Right lobe of liver (tissue), 4 donors: ENCODE results near the gene GTPBP8.

Source experiments
- CTCF ChIP-seq, 4 donors: fragments of 200-600 bp in 3 of 4; fragments of 450-650 bp in 1 of 4; IDR thresholded peaks; one replicate each; pipeline versions ENCODE4 v1.5.1 to v1.8.0; 2016 to 2022; ENCODE audit warnings: antibody characterized with exemption in 4 of 4, mild to moderate bottlenecking in 2 of 4
- POLR2A ChIP-seq: fragments of 450-650 bp; IDR thresholded peaks from one replicate; pipeline ENCODE4 v1.6.1; 2017; ENCODE audit warnings: antibody characterized with exemption, mild to moderate bottlenecking
- donor health status: DM: no; HTN: no; CAD: no.
- donor health status: DM: no; HTN: no; CAD: no.
- donor health status: DM: no; HTN: yes; CAD: no.

- TF ChIP-seq CTCF (IDR thresholded peaks at IDR 0.05): no peak
- TF ChIP-seq POLR2A: no peak
Measured at GRCh38 chr3:112973325-112974177, 17.2 kb upstream of the GTPBP8 start.
